Loucy (cell line): ENCODE measurements around the gene GPX1.
A peak's percentile ranks its signal among the peaks of the same experiment; 100 is the strongest.
"Not testable (repeated sequence)": the region's sequence is repeated elsewhere in the genome, so short reads cannot be mapped to it uniquely, and the experiment has no call there.

Experiments used
- H2AFZ ChIP-seq: fragments of 200-600 bp; sonication (generic); 2 replicates; pipeline ENCODE4 v1.6.0; 2016; ENCODE audit warnings: antibody characterized with exemption, mild to moderate bottlenecking, low read length, moderate library complexity
- H3F3A ChIP-seq: fragments of 200-600 bp; 2 replicates; pipeline ENCODE4 v1.6.0; 2016; ENCODE audit warnings: antibody characterized with exemption, low read depth, mild to moderate bottlenecking
- H3K27me3 ChIP-seq: fragments of 200-600 bp; sonication (generic); 2 replicates; pipeline ENCODE4 v1.6.1; 2014; ENCODE audit warnings: low read length, mild to moderate bottlenecking; ENCODE audit not compliant: insufficient read depth, poor library complexity, severe bottlenecking
- H3K36me3 ChIP-seq: fragments of 200-600 bp; sonication (generic); 2 replicates; pipeline ENCODE4 v1.6.1; 2016; ENCODE audit warnings: low read length; ENCODE audit not compliant: insufficient read depth
- H3K4me1 ChIP-seq: fragments of 200-600 bp; sonication (generic); 2 replicates; pipeline ENCODE4 v1.5.1; 2014; ENCODE audit warnings: low read length, mild to moderate bottlenecking; ENCODE audit not compliant: insufficient read depth, poor library complexity, severe bottlenecking
- H3K4me2 ChIP-seq: fragments of 200-600 bp; sonication (generic); 2 replicates; pipeline ENCODE4 v1.6.0; 2014; ENCODE audit warnings: antibody characterized with exemption, low read length, low read depth, mild to moderate bottlenecking; ENCODE audit not compliant: poor library complexity, severe bottlenecking
- H3K4me3 ChIP-seq: fragments of 200-600 bp; sonication (generic); 2 replicates; pipeline ENCODE4 v1.5.1; 2014; ENCODE audit warnings: low read length, mild to moderate bottlenecking, mixed read lengths; ENCODE audit not compliant: poor library complexity, severe bottlenecking
- H3K79me2 ChIP-seq: fragments of 200-600 bp; sonication (generic); 2 replicates; pipeline ENCODE4 v1.6.1; 2014; ENCODE audit warnings: low read length; ENCODE audit not compliant: insufficient read depth
- H3K9ac ChIP-seq: fragments of 200-600 bp; sonication (generic); 2 replicates; pipeline ENCODE4 v1.6.0; 2014; ENCODE audit warnings: mild to moderate bottlenecking, low read depth, low read length, moderate library complexity; ENCODE audit not compliant: poor library complexity, severe bottlenecking
- H3K9me2 ChIP-seq: fragments of 200-600 bp; sonication (generic); replicated peaks from 2 replicates; pipeline ENCODE4 v1.6.1; 2016; ENCODE audit warnings: low read depth, low read length, mixed read lengths
- H3K9me3 ChIP-seq: fragments of 200-600 bp; sonication (generic); 2 replicates; pipeline ENCODE4 v1.6.1; 2014; ENCODE audit warnings: mild to moderate bottlenecking, antibody characterized with exemption, low read length, low read depth; ENCODE audit not compliant: insufficient read depth
- H4K20me1 ChIP-seq: fragments of 200-600 bp; sonication (generic); 2 replicates; pipeline ENCODE4 v1.6.0; 2014; ENCODE audit warnings: antibody characterized with exemption, low read length, mild to moderate bottlenecking; ENCODE audit not compliant: insufficient read depth, poor library complexity, severe bottlenecking
- CTCF ChIP-seq: fragments of 200-600 bp; sonication (generic); conservative IDR thresholded peaks from 2 replicates; pipeline ENCODE4 v1.5.1; 2014; ENCODE audit warnings: mild to moderate bottlenecking, antibody characterized with exemption, low read length
- EZH2phosphoT487 ChIP-seq: fragments of 200-600 bp; IDR thresholded peaks from 2 replicates; pipeline ENCODE4 v1.6.1; 2018; ENCODE audit warnings: antibody characterized with exemption, mild to moderate bottlenecking, moderate library complexity, borderline replicate concordance

Gene GPX1

GRCh38 chr3:49358217-49358883 is at the start of gene GPX1:
GPX1 (minus strand) TSS chr3:49358353; CDS start chr3:49358278, 75 bp downstream.
- H3F3A ChIP-seq = peaks cover 6% of the 10 kb centered on the region; the same call in 1 of the 2 replicates
- peak within 1 kb of the TSS; percentile 81 for H3K9ac ChIP-seq
- H3K4me2 ChIP-seq = peak within 1 kb of the TSS; percentile 69
- peaks cover 58% of the 10 kb centered on the region for H3K36me3 ChIP-seq
- H3K4me1 ChIP-seq = peaks cover 7% of the 10 kb centered on the region
- no peaks in the 10 kb centered on the region for H3K9me3 ChIP-seq
- H3K27me3 ChIP-seq = no peaks in the 10 kb centered on the region
- H3K4me3 ChIP-seq = peak within 1 kb of the TSS; percentile 75
- TF ChIP-seq CTCF = no peak
- no peak for TF ChIP-seq EZH2phosphoT487
- no peaks in the 10 kb centered on the region for H3K9me2 ChIP-seq
- H4K20me1 ChIP-seq = no peaks in the 10 kb centered on the region
- peaks cover 9% of the 10 kb centered on the region; the same call in 1 of the 2 replicates for H3K79me2 ChIP-seq
- peak within 1 kb of the TSS; percentile 63; the same call in 1 of the 2 replicates for H2AFZ ChIP-seq

- peak overlapping the region; percentile 45 for H3K9ac ChIP-seq
- no peaks in the 10 kb centered on the region for H3F3A ChIP-seq
- no peaks in the 10 kb centered on the region for H3K9me3 ChIP-seq
- peak overlapping the region; percentile 79 for H3K4me3 ChIP-seq
- peaks cover 17% of the 10 kb centered on the region; the same call in 1 of the 2 replicates for H3K36me3 ChIP-seq
- H4K20me1 ChIP-seq = peaks cover 88% of the 10 kb centered on the region
- no peaks in the 10 kb centered on the region for H3K27me3 ChIP-seq
- H3K4me2 ChIP-seq = peak overlapping the region; percentile 93
- peaks cover 98% of the 10 kb centered on the region for H3K79me2 ChIP-seq
- H3K9me2 ChIP-seq = no peaks in the 10 kb centered on the region
- no peak overlapping the region for H2AFZ ChIP-seq
- peaks cover 34% of the 10 kb centered on the region for H3K4me1 ChIP-seq
- TF ChIP-seq CTCF (no peak), EZH2phosphoT487 (no peak)
These were observed 48.7 kb upstream of the GPX1 start for GRCh38 chr3:49406571-49407565.

GRCh38 chr3:49405570-49405969 is 47.4 kb upstream of the GPX1 start:
- H4K20me1 ChIP-seq = peaks cover 90% of the 10 kb centered on the region

More at GRCh38 chr3:49405570-49405969, 47.4 kb upstream of the GPX1 start:
- Histone ChIP-seq H3K36me3 (peaks cover 26% of the 10 kb centered on the region; the same call in 1 of the 2 replicates), H3K4me2 (peak overlapping the region; percentile 93), H3K79me2 (peaks cover 100% of the 10 kb centered on the region), H3K4me1 (peaks cover 29% of the 10 kb centered on the region)
- not testable (repeated sequence) for H3K9me2 ChIP-seq, H3K9me3 ChIP-seq, H3F3A ChIP-seq, H3K27me3 ChIP-seq, H3K4me3 ChIP-seq, H3K9ac ChIP-seq, H2AFZ ChIP-seq
